Sciatic nerve (tissue), 2 donors: ENCODE results near the gene APBB2. TPM values are rescaled to one million over a fixed set of nuclear protein-coding genes. Genes with fewer than 3 reads are reported as not detected.

Source experiments
- ATAC-seq: fragments of 200-7000 bp; cut with Tn5 transposase; one replicate; pipeline ENCODE4 v1.9.1; 2020; ENCODE audit warnings: mild to moderate bottlenecking, moderate library complexity
- DNase-seq: peaks from one replicate; pipeline ENCODE4 v3.0.0-alpha.2; 2020; ENCODE audit warnings: low spot score
- intact Hi-C: fragments of 100-400 bp; cut with DNase I; formaldehyde crosslinking; loops from one replicate; pipeline ENCODE4 v1.14.2; 2022
- total RNA-seq: library from RNA; stranded (reverse); fragmentation: NEBNext Ultra II Directional; extraction: Animal tissue kit (Norgen Biotek cat#: 25700); gene quantifications from one replicate; pipeline ENCODE4 v1.2.1, GENCODE V29; 2021
- donor health status: DM: no; HTN: no; CAD: no.
- donor health status: DM: no; HTN: no; CAD: no.

Gene APBB2
- total RNA-seq, 1 donor from 2014 or later = 147 TPM

DNA sequence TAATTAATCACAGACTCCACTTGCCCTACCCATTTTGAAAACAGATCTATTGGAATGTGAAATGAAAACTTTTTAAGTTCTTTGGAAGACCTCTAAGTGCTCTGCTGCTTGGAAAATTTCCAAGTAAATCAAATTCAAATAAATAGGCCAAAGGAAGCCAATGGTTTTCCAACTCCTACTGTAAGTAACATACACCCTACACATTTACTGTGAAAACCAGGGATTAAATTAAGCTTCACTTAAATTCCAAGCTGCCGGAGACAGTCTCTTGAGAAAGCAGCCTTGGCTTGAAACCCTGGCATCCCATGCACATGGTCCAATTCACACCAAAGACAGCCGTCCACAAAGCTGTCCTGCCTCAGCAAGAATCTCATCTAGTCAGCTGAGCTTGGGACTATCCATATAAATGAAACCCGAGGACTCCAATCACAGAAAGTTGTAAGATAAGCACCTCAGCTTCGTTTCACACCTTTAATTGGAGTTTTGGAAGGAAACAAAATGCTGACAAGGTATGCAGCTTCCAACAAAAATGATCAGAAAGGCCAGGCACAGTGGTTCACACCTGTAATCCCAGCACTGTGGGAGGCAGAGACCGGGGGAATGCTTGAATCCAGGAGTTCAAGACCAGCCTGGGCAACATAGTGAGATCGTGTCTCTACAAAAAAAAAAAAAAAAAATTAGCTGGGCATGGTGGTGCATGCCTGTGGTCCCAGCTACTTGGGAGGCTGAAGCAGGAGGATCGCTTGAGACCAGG, 88.6 kb downstream of the APBB2 start:
- no peak for DNase-seq
- intact Hi-C loops = no loop called here
- peak; percentile 43 for ATAC-seq

DNA sequence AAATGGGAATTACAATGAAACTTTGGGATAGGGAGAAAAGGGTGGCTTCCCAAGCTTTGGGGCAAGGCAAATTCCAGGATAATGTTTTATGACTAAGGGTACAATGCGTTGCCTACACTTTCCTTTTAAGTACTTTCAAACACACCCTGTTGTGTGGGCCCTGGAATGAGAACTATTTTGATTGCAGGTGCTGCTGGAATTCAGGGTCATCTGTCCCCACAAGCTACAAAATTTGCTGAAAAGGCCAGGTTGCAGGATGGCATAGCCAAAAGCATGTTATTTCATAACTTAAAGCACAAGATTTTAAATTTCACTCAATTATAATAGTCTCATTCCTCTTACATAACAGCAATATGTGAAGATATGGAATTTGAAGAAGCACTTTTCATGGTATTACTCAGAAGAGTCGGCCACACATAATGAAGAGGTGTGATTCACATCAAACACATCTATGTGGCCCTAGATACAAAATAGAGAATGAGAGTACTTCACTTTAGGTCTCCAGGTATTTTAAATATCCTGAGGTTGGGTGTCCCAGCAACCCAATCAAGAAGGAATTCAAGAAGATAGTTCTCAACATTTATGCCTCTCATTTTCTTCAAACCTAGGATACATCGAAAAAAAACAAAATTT, 89.3 kb downstream of the APBB2 start:
- DNase-seq = no peak
- no peak for ATAC-seq
- intact Hi-C loops = no loop called here

DNA sequence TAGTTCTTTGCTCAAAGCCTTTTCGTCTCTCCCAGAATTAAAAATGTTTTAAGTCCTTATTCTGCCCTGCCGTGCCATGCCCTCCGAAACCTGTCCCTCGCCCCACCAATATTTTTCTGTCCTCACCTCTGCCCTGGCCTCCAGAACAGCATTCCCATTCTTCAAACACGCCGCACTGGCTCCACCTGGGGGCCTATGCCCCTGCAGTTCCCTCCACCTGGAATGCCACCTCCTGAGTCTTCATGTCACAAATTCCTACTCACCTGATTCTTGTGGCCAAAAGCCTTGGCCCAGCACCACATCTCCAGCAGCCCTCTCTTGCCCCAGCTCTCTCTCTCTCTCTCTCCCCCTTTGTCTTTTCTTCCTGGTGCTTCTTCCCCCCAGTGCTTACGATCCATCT, 91.6 kb downstream of the APBB2 start:
- intact Hi-C loops = no loop called here
- no peak for ATAC-seq

DNA sequence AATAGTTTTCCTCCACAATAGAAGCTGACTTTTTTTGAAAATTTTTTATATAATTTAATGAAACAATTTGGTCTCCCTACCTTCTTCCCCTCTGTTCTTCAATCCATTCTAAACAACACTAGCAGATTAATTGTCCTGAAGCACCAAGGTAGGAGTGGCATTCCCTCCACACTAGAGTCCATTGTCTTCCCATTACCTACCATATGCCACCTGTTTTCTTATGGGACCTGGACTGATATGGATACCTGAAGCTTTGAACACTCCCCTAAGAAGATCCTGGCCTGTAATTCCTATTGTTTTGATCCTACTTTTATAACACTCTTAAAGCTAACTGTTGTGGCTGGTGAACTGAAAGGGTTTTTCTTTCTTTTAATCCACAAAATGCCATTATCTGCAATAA, 92.0 kb downstream of the APBB2 start:
- no peak for ATAC-seq
- intact Hi-C loops = no loop called here
- no peak for DNase-seq

More for the DNA sequence above, 91.6 kb downstream of the APBB2 start:
- DNase-seq = no peak

DNA sequence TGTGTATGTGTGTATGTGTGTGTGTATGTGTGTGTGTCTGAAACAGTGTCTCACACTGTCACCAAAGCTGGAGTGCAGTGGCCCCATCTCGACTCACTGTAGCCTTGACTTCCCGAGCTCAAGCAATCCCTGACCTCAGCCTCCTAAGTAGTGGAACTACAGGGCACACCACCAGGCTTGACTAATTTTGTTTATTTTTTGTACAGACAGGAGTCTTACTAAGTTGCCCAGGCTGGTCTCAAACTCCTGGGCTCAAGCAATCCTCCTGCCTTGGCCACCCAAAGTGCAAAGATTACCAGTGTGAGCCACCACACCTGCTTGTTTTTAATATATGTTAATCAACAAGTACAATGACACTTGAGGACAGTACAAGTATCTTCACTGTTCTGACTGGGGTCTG, 92.4 kb downstream of the APBB2 start:
- intact Hi-C loops = no loop called here
- ATAC-seq (no peak), DNase-seq (no peak)

DNA sequence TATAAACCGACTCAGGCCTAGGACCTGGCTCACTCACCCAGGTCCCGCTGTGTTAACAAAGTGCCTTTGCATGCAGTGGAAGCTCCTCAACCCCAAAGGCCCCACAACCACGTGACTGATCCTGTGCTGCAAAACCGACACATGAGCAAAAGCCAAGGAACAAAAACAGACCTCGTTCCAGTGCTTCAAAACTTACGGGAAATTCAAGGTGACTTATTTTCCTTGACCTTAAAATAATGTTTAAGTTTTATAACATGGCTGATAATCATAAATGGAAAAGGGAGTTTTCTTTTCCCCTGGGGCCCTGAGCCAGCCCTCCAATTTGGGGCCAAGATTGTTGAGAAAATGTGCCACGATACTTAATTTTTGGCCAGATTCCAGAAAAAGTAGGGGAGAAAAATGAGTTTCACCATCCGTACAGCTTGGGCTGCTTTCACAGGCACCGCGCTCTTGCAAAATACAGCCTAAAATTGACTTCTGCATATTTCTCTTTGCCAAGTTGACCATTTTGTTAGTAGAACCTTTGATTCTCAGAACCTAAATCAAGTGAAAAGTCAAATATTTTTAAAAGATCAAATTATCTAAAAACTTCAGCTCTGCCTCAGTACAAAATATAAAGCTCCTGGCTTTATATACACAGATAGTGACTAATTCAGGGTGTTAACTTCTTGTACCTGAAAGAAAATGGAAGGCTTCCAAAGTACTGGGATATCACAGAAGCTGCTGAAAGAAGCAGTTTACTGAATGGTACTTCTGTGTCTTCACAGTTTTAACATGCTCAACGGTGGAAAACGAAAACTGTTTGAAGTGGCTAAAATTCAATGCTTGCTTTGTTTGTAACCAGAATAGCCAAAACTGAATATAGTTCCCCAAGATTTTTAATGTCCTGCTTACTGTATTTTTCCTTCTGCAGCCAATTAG, 93.8 kb downstream of the APBB2 start:
- DNase-seq = peak; percentile 80
- intact Hi-C loops = no loop called here
- ATAC-seq = peak; percentile 89

DNA sequence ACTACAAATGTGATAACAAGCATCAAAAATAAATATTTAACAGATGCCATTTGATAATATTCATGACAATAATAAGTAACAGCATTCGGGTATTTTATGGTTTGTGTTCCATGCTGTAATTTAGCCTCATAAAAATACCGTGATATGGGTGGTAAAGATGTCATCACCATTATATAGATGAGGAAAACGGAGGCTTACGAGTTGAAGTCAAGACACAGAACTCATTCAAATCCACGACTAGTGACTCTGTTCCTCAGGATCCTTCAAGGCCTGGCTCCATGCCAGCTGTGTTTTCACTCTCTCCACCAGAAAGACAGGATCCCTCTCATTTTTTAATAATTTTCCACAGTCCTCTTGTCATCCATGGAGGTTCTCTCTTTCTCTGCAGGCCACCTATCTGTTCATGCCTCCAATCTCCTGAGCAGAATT, 94.5 kb downstream of the APBB2 start:
- intact Hi-C loops = no loop called here
- DNase-seq (peak; percentile 76), ATAC-seq (no peak)

DNA sequence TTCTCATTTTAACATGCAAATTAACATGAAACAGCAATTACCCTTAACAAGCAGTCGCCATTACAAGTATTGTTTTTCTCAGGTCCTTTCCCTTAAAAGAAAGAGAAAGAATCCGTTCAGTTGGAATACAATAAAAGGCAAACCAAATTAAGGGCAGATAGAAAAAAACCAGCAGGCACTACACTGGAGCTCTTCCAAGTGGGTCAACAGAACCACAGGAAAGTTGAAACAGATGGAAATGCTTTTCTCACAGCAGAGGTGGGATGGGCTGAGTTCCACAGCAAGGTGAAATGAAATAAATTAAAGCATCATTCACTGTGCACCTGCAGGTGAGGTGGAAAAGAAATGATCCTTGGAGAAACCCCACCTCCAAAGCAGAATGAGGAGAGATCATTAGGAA, 102.6 kb downstream of the APBB2 start:
- intact Hi-C loops = no loop called here
- DNase-seq (no peak), ATAC-seq (no peak)

DNA sequence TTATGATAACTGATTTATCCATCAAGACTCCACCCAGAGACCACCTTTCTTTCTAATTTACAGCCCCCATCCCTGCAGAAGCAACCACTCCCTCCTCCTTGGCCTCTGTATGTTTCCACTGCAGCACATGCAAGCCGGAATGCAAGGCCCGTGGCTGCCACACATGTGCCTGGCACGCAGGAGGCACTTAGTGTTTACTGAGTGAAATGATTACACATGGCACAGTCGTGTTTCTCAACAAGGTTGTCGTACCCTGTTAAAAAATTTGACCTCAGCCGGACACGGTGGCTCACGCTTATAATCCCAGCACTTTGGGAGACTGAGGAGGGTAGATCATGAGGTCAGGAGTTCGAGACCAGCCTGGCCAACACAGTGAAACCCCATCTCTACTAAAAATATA, 104.3 kb downstream of the APBB2 start:
- DNase-seq (no peak), ATAC-seq (no peak)
- intact Hi-C loops = no loop called here

DNA sequence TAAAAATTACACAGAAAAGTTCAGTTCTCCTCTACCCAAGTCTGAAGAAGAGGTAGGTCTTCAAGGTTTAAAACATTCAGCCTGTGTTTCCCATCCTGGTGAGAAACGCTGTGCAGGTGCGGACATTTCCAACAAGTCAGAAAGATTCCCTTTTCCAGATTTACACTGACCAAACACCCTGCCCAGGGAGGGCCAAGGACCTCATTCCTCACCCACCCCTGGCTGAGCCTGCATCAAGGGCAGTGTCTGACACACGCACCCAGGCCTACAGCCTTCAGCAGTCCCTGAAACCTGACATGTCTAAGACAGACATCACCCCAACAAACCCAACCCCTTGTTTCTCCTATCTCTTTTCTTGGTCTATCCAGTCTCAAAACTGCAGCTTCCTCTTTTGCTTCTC, 105.9 kb downstream of the APBB2 start:
- intact Hi-C loops = no loop called here
- no peak for DNase-seq
- ATAC-seq = no peak

DNA sequence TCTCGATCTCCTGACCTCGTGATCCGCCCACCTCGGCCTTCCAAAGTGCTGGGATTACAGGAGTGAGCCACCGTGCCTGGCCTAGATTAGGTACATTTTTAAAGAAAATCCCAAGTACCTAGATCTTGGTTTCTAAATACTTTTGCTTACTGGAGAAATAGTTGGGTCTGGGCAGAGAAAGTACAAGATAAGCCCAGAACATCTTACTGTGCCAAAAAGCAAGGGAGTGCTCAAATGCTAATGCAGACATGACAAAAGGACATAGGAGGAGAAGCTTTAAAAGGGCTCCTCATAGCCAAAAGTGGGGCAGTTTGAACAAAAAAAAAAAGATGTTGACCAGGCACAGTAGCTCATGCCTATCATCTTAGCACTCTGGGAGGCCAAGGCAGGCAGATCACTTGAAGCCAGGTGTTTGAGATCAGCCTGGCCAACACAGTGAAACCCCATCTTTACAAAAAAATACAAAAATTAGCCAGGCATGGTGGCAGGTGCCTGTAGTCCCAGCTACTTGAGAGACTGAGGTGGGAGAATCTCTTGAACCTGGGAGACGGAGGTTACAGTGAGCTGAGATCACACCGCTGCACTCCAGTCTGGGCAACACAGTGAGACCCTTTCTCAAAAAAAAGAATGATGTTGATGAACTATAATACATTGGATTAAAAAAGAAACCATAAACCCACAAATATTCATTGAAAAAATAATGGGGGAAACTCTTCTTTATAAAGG, 107.5 kb downstream of the APBB2 start:
- no peak for DNase-seq
- intact Hi-C loops = no loop called here
- ATAC-seq = no peak

DNA sequence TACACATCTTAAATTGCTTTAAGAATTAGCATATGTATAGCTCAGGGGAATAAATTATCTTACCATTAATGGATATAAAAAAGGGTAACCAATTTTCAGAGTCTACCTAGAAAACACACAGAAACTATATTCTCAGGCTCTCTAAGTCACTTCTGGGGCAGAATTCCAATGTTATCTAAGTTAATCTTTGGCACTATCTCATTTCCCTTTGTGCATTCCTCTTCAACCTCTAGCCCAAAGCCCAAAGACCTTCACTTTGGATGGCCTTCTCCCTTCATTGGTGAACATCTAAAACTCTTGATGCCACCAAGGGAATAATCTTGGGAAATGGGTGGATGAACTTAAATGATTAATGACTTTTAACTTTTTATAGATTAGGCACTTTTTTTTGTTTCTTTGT, 108.3 kb downstream of the APBB2 start:
- no peak for ATAC-seq
- intact Hi-C loops = no loop called here
- DNase-seq = no peak

DNA sequence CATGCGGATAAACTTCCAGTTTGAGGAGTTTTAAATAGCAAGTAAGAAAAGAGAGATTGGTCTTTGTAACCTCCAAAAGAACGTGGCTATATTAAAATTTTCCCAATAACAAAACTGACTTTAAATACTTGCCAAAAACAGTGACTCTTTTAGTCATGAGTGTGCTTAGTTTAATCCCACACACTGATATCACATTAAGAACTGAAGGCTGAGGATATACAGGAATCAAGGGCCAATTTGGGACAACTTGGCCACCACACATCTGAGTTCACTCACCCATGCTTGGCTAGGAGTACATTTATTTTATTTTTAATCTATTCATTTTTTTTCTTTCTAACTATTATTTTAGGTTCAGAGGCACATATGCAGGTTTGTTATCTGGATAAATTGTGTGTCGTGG, 110.2 kb downstream of the APBB2 start:
- DNase-seq (no peak), ATAC-seq (no peak)
- intact Hi-C loops = no loop called here

DNA sequence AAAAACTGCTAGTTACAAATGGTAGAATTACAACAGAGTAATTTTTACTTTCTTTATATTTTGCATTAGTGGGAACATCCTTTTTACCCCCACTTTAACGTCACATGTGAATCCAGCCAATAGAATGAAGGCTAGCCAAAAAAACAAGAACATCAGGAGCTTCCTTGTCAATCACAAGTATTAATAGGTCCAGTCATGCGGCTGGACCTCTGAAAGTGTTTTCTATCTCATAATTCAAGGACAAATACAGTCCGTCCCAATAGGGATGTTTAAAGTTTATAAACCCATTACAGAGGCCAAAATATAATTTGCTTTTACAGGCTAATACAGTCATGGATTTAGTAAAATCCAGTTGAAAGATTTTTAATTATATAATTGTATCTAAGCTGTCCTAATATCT, 110.7 kb downstream of the APBB2 start:
- no peak for DNase-seq
- ATAC-seq = no peak
- intact Hi-C loops = no loop called here

DNA sequence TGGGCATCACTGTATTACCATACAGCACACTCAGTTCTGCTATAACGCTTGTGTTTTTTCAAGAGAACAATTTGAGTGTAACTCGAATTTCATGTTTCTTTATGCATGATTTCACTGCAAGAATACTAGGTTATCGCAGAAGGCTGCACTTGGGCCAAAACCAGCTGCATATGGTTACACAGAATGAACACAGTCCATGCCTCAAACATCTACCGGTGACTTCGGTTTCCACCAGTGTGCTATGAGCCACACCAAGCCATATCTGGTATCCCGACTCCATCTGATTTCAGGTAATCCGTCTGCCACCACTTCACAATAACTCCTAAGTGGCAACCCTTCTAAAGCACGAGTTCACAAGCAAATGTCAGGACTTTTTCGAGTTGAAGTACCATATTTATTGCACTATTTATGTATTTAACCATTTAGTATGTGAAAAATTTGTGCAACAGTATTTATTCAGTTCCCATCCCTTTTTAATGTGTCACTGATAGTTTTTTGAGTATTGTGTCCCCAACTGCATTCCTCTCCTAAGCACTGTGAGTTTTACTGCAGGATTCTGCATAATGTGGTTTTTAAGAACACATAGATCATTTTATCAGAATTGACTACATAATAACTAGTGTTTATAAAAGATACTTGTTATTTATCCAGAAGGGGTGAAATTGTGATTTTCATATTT, 111.8 kb downstream of the APBB2 start:
- intact Hi-C loops = no loop called here
- ATAC-seq = no peak
- DNase-seq = no peak

DNA sequence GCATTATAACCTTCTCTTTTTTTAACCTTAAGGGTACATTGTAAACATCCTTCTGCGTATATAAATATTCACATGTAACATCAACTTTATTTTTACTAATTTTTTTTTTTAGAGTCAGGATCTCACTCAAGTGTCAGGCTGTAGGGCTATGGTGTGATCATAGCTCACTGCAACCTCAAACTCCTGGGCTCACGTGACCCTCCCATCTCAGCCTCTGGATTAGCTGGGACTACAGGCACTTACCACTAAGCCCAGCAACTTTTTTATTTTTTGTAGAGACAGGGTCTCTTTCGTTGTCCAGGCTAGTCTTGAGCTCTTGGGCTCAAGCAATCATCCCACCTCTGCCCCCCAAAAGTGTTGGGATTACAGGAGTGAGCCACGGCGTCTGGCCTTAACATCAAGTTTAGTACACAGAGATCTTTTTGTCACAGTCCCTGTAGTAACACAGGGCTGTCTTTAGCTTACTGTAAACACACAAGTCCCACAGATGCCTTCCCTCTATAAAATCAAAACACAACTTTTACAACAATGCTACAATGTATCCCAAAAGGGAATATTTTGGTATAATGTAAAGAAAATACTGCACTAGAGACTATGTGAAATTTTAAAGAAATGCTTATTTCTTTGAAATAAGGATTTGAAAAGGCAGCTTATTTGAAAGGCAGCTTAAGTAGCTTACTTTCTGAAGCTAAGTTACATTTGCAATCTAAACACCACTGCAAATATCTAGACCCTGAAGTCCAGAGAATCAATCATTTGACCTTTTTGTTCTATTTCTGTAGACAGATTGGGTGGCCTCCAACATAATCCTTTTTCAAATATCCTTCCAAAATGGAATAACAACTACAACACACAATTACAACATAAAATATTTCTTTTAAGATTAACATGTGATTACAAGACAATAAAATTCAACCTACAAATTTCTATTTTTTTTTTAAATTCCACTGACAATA, 116.0 kb downstream of the APBB2 start:
- no peak for DNase-seq
- intact Hi-C loops = no loop called here
- peak; percentile 52 for ATAC-seq

DNA sequence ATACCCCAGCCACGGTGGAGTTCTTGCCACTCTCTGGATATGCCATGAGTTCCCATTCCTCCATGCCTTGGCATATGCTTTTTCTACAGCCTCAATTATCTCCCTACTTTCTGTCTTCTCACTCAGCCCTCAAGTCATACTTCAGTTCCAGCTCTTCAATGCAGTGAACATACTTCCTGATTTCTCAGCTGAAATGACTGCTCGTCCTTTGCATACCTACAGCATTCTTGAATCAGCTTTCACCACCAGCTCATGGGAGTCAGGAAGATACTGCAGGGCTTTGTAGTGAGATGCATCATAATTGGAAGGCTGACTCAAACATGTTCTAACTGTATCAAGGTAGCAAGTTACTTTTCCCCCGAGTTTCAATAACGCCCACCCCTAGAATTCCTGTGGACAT, 118.4 kb downstream of the APBB2 start:
- ATAC-seq (no peak), DNase-seq (no peak)
- intact Hi-C loops = no loop called here
